Tibial nerve (tissue), 4 donors: ENCODE measurements around the gene PTCD1. TPM values are rescaled to one million over a fixed set of nuclear protein-coding genes. Genes with fewer than 3 reads are reported as not detected.

Experiments used
- DNase-seq, 2 donors: peaks; one replicate each; pipeline ENCODE4 v3.0.0-alpha.2; 2019; ENCODE audit warnings: low spot score in 2 of 2
- H3K27ac ChIP-seq, 4 donors: fragments of 200-600 bp; sonication (generic) in 3 of 4; one replicate each; pipeline ENCODE4 v1.5.1; 2017 to 2019; ENCODE audit warnings: mild to moderate bottlenecking in 1 of 4
- H3K27me3 ChIP-seq, 2 donors: fragments of 200-600 bp; sonication (generic) in 1 of 2; one replicate each; pipeline versions ENCODE4 v1.5.1 to v1.6.0; 2017 to 2019
- H3K36me3 ChIP-seq, 3 donors: fragments of 200-600 bp; sonication (generic); one replicate each; pipeline ENCODE4 v1.5.1; 2018 to 2019
- H3K4me1 ChIP-seq, 4 donors: fragments of 200-600 bp; sonication (generic) in 3 of 4; one replicate each; pipeline ENCODE4 v1.5.1; 2017 to 2019
- H3K4me3 ChIP-seq, 4 donors: fragments of 200-600 bp; sonication (generic) in 3 of 4; one replicate each; pipeline ENCODE4 v1.5.1; 2017 to 2019; ENCODE audit warnings: mild to moderate bottlenecking in 1 of 4, moderate library complexity in 1 of 4
- H3K9me3 ChIP-seq, 4 donors: fragments of 200-600 bp; sonication (generic) in 3 of 4; one replicate each; pipeline ENCODE4 v1.5.1; 2017 to 2019
- EP300 ChIP-seq, 2 donors: sonication (generic); formaldehyde crosslinking; IDR thresholded peaks; one replicate each; pipeline ENCODE4 v1.6.1; 2017; ENCODE audit warnings: antibody characterized with exemption in 2 of 2, mild to moderate bottlenecking in 1 of 2
- POLR2A ChIP-seq, 2 donors: fragments of 450-650 bp; IDR thresholded peaks; one replicate each; pipeline ENCODE4 v1.6.1; 2017; ENCODE audit warnings: antibody characterized with exemption in 2 of 2, mild to moderate bottlenecking in 2 of 2, moderate library complexity in 2 of 2
- WGBS, 2 donors: methylation state at CpG; one replicate each; pipeline ENCODE4 v1.1.5; 2018; 5-methylcytosine and 5-hydroxymethylcytosine counted together
- total RNA-seq, 4 donors: library from RNA; depleted of rRNA; stranded (reverse); fragments of >200 nt; gene quantifications; one replicate each; pipeline ENCODE4 v1.1.0, GENCODE V29; 2016
- TF ChIP-seq, protein P1 (sequence below), 5 experiments: fragments of 200-600 bp in 3 of 5; fragments of 450-650 bp in 2 of 5; sonication (generic) in 3 of 5; IDR thresholded peaks; one replicate each; pipeline ENCODE4 v1.5.1; 2016 to 2019; ENCODE audit warnings: antibody characterized with exemption in 5 of 5, mild to moderate bottlenecking in 3 of 5, moderate library complexity in 2 of 5

Gene PTCD1
- total RNA-seq, 4 donors from 2014 or later, result 6.9 to 10.8 (median 9.5) TPM

DNA sequence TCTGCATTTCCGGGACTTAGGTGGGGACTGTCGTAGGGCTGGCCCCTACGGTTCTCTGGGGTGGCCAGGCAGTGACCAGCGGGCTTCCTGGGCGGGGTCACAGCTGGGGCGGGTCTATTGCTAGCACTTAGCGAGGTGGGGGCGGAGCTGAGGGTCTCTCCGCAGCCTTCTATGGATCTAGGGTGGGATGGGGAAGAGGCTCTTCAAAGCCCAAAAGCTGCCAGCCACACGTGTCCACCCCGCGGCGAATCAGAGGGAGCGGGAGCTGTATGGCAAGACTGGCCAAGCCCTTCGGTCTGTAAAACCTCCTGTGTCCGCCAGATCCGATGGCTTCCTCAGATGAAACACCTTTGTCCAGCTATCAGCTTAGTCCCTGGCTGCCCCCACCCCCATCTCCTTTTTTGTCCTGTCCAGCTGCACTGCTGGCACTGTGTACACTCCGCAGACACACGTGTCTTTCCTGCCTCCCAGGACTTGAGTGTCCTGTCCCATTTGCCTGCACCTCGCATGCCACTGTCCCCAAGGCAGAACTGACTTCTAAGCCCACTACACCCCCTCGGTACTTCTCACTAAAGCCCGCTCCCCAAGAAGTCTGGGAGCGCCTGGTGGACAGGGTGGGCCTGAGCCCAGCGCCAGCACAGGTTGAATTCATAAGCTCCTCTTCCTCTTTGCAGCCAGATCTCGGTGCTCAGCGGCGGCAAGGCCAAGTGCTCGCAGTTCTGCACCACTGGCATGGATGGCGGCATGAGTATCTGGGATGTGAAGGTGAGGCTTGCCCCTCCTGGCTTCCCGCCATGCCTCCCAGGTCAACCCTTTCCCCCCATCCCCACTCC lies 45.0 kb downstream of the PTCD1 start:
- WGBS, 2 donors, result 47 to 63% methylated on average over 26 to 29 of the region's 30 CpGs
- Histone ChIP-seq H3K9me3 (no peaks in the 10 kb centered on the region), H3K36me3 (peaks cover 0 to 89% (median 9%) of the 10 kb centered on the region in 3 donors), H3K27ac (peak overlapping the region; percentile 70 to 88 (median 76)), H3K4me1 (peaks cover 0 to 64% (median 20%) of the 10 kb centered on the region in 4 donors), H3K4me3 (peak overlapping the region; percentile 32 to 53 (median 48)), H3K27me3 (no peaks in the 10 kb centered on the region)
- no peak for TF ChIP-seq EP300 (IDR thresholded peaks at IDR 0.05)
- no peak for DNase-seq

DNA sequence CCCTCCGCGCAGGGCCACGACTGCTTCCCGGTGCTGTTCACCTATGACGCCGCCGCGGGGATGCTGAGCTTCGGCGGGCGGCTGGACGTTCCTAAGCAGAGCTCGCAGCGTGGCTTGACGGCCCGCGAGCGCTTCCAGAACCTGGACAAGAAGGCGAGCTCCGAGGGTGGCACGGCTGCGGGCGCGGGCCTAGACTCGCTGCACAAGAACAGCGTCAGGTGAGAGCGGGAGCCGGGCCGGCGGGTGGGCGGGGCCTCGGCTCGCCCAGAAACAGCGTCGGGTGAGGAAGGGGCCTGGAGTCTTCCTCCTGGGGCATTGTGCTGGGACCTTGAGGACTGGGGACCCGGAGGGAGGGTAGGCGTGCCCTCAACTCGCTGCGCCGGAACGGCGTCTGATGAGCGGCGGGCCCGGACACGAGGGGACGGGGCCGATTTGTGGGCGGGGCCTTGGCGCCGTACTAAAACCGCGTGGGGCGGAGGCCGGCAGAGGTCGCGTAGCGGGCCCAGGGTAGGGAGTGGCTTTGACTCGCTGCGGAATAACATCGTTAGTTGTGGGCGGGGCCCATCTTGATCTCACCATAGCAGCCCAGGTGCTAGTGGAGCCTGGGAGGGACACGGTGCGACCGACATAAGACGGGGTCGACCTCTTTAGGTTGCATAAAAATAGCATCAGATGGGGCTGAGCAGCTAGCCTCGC lies 45.8 kb downstream of the PTCD1 start:
- Histone ChIP-seq H3K27me3 (no peaks in the 10 kb centered on the region), H3K27ac (peak overlapping the region; percentile 70 to 88 (median 76)), H3K9me3 (no peaks in the 10 kb centered on the region), H3K4me1 (peaks cover 0 to 58% (median 20%) of the 10 kb centered on the region in 4 donors), H3K4me3 (peak overlapping the region; percentile 32 to 53 (median 48)), H3K36me3 (peaks cover 0 to 89% (median 16%) of the 10 kb centered on the region in 3 donors)
- peak; percentile 52 to 54 for DNase-seq
- WGBS, 2 donors, result 4 to 11% methylated on average over 31 to 39 of the region's 68 CpGs
- TF ChIP-seq POLR2A (IDR thresholded peaks at IDR 0.05) (peak in 1 of 2 donors; percentile 31), EP300 (IDR thresholded peaks at IDR 0.05) (peak in 1 of 2 donors; percentile 78)
- TF ChIP-seq, protein P1, sequence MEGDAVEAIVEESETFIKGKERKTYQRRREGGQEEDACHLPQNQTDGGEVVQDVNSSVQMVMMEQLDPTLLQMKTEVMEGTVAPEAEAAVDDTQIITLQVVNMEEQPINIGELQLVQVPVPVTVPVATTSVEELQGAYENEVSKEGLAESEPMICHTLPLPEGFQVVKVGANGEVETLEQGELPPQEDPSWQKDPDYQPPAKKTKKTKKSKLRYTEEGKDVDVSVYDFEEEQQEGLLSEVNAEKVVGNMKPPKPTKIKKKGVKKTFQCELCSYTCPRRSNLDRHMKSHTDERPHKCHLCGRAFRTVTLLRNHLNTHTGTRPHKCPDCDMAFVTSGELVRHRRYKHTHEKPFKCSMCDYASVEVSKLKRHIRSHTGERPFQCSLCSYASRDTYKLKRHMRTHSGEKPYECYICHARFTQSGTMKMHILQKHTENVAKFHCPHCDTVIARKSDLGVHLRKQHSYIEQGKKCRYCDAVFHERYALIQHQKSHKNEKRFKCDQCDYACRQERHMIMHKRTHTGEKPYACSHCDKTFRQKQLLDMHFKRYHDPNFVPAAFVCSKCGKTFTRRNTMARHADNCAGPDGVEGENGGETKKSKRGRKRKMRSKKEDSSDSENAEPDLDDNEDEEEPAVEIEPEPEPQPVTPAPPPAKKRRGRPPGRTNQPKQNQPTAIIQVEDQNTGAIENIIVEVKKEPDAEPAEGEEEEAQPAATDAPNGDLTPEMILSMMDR (IDR thresholded peaks at IDR 0.05), result no peak

DNA sequence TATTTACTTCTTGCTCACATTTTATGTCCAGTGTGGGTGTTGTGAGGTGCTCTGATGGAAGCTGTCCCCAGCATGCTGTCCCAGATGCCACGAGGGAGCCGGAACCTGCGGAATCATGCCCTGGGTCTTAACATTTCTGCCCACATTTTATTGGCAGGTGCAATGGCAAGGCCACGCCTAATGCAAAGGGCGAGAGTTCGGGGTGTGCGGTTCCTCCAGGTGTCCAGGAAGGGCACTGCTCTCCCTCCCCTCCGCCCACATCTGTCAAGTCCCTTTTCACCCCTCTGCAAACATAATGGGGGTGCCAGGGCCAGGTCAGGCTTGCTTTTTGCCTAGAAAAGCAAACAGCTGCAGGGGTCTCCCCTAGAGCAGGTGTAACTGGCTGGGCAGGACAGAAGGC lies 46.6 kb downstream of the PTCD1 start:
- H3K9me3 ChIP-seq, result no peaks in the 10 kb centered on the region
- H3K4me3 ChIP-seq, result peak overlapping the region in 1 of 4 donors; percentile 53
- no peak for DNase-seq
- peaks cover 0 to 89% (median 11%) of the 10 kb centered on the region in 3 donors for H3K36me3 ChIP-seq
- no peaks in the 10 kb centered on the region for H3K27me3 ChIP-seq
- WGBS, 2 donors, result 83 to 89% methylated on average over 8 of the region's 8 CpGs
- H3K4me1 ChIP-seq, result peaks cover 0 to 50% (median 18%) of the 10 kb centered on the region in 4 donors
- peak overlapping the region; percentile 70 to 88 (median 76) for H3K27ac ChIP-seq
- TF ChIP-seq POLR2A (IDR thresholded peaks at IDR 0.05) (no peak), EP300 (IDR thresholded peaks at IDR 0.05) (no peak)
- TF ChIP-seq, protein P1 (IDR thresholded peaks at IDR 0.05), result no peak

DNA sequence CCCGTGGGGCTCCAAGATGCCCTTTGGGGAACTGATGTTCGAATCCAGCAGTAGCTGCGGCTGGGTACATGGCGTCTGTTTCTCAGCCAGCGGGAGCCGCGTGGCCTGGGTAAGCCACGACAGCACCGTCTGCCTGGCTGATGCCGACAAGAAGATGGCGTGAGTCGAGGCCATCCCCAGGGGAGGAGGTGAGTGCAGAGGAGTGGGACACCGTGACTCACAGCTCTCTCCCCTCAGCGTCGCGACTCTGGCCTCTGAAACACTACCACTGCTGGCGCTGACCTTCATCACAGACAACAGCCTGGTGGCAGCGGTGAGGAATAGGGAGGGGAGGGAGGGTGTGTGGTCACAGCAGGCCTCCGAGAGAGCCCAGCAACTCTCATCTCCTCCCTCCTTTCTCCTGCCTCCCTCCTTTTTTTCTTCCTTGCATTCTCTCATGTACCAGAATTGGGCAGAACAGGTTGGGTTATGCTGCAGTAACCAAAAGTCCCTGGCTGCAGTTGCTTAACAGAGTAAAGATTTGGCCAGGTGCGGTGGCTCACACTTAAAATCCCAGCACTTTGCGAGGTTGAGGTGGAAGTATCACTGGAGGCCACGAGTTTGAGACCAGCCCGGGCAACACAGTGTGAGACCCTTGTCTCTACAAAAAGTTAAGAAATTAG lies 47.5 kb downstream of the PTCD1 start:
- no peaks in the 10 kb centered on the region for H3K9me3 ChIP-seq
- WGBS, 2 donors, result 85 to 87% methylated on average over 23 of the region's 23 CpGs
- no peak overlapping the region for H3K27ac ChIP-seq
- peaks cover 0 to 45% (median 18%) of the 10 kb centered on the region in 4 donors for H3K4me1 ChIP-seq
- no peaks in the 10 kb centered on the region for H3K27me3 ChIP-seq
- peaks cover 0 to 89% (median 11%) of the 10 kb centered on the region in 3 donors for H3K36me3 ChIP-seq
- DNase-seq, result no peak
- H3K4me3 ChIP-seq, result no peak overlapping the region
- TF ChIP-seq, protein P1 (IDR thresholded peaks at IDR 0.05), result no peak
- TF ChIP-seq EP300 (IDR thresholded peaks at IDR 0.05) (no peak), POLR2A (IDR thresholded peaks at IDR 0.05) (no peak)

DNA sequence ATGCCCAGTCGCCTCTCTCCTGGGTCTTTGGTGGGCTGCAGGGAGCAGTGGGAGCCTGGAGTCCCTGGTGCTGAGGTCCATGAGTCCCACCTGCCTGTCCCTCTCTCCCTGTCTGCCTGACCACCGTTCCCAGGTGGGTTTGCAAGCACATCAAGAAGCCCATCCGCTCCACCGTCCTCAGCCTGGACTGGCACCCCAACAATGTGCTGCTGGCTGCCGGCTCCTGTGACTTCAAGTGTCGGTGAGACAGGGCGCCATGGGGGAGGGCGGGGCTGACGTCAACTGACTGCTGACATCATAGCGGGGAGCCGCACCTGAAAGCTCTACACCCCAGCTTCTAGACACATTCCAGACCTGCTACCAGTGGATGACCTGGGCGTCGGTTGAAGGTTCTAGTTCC lies 48.8 kb downstream of the PTCD1 start:
- TF ChIP-seq, protein P1 (IDR thresholded peaks at IDR 0.05), result no peak
- no peak for TF ChIP-seq POLR2A (IDR thresholded peaks at IDR 0.05)
- TF ChIP-seq EP300 (IDR thresholded peaks at IDR 0.05), result no peak
- 87 to 88% methylated on average over 6 of the region's 13 CpGs for WGBS, 2 donors
- Histone ChIP-seq H3K27me3 (no peaks in the 10 kb centered on the region), H3K27ac (no peak overlapping the region), H3K9me3 (no peaks in the 10 kb centered on the region), H3K4me3 (no peak overlapping the region), H3K36me3 (peaks cover 0 to 84% (median 11%) of the 10 kb centered on the region in 3 donors), H3K4me1 (peaks cover 0 to 45% (median 16%) of the 10 kb centered on the region in 4 donors)
- no peak for DNase-seq
